HS-27A (cell line): ENCODE results near the gene SIGLEC12.
"Not testable (repeated sequence)": the region's sequence is repeated elsewhere in the genome, so short reads cannot be mapped to it uniquely, and the experiment has no call there.

ENCODE experiments used
- DNase-seq: peaks from one replicate; pipeline ENCODE4 v3.0.0-alpha.2; 2012; ENCODE audit warnings: low read depth, missing footprints

SIGLEC12 gene

DNA sequence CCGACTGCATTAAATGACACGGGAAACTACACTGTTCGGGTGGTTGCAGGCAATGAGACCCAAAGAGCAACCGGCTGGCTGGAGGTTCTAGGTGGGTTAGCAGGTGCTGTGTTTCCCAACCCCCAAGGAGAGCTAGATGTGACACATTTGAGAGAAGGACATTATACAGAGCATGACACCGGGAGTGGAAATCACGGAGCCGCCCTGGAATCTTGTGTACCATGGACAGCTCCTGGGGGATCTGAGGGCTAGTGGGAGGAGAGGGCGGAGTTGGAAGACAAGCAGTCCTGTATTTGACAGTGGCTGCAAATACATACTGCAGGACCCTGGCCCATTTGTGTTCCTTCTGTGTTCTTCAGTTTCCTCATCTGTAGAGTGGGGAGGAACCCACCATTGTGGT is 21.0 kb downstream of the SIGLEC12 start:
- no peak for DNase-seq

- DNase-seq: no peak
Observed at GRCh38 chr19:51479531-51480331, 21.9 kb downstream of the SIGLEC12 start.

- no peak for DNase-seq
Observed at GRCh38 chr19:51478381-51479234, 23.0 kb downstream of the SIGLEC12 start, which contains the start of gene CEACAM18. CEACAM18 (plus strand) TSS chr19:51478539.

- DNase-seq: no peak
Observed at GRCh38 chr19:51477344-51477743, 24.3 kb downstream of the SIGLEC12 start.

- no peak for DNase-seq
Observed at GRCh38 chr19:51476164-51476563, 25.4 kb downstream of the SIGLEC12 start.

GRCh38 chr19:51473009-51473707 is 28.4 kb downstream of the SIGLEC12 start:
- peak; percentile 22 for DNase-seq

- DNase-seq: no peak
Observed at GRCh38 chr19:51472607-51473006, 29.0 kb downstream of the SIGLEC12 start.

DNA sequence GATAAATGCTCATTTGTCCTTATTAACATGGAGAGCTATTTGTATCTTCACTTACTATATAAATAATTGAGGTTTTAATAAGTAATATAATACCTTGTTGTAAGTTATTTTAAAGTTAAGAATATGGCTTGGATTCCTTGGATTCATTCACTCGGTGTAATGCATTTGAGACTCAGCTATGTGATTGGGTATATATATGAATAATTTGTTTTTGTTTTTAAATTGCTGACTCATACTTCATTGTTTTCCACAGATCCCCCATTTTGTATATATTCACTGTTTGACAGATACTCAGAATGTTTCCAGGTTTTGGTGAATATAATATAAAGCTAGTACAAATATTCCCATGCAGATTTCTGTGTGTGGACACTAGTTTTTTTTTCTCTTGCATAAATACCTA is 30.1 kb downstream of the SIGLEC12 start:
- no peak for DNase-seq

- DNase-seq: no peak
Observed at GRCh38 chr19:51470966-51471365, 30.6 kb downstream of the SIGLEC12 start.

GRCh38 chr19:51469629-51470028 is 32.0 kb downstream of the SIGLEC12 start:
- no peak for DNase-seq

- no peak for DNase-seq
Observed at GRCh38 chr19:51469162-51469561, 32.4 kb downstream of the SIGLEC12 start.

DNA sequence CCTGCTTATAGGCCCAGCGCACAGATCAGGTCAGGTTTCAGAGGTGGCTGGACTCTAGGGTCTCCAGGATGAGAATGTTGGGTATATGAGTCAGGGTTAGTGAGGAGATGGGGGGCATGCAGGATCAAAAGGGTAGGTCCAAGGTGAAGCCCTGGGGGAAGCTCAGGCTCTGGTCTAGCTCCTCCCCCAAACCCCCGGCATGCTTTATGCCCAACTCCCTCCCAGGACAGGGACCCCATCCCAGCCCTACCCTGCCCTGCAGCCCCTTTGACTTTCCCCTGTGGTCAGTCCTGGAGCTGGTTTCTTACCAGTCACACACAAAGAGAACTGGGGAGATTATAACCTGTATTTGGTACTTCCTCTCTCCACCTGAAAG is 33.1 kb downstream of the SIGLEC12 start:
- no peak for DNase-seq

DNA sequence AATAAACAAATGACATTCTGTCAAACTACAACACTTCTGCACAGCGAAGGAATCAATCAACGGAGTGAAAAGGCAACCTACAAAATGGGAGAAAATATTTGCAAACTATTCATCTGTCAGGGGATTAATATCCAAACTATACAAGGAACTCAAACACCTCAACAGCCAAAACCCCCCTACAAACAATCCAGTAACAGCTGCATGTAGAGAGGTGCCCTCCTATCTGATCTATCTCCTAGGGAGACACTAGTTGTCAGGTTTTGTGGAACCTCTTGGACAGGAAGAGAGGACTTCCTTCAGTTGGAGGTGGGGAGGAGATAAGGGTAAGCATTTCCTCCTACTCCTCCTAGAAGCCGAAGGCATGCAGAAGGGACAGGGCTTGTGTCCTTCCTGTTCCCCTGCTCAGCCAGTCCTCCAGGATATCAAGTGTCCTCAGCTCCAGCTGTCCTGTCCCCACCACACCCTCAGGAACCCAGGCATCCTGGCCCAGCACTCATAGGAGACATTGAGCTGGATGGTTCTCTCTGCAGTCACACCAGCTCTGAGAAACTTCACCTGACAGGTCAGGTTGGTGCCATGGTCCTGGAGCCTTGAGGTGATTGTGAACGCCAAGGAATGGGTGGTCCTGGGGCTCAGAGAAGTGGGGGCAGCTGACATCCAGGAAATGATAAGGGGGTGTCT is 33.6 kb downstream of the SIGLEC12 start:
- DNase-seq: no peak

GRCh38 chr19:51466723-51467122 is 34.9 kb downstream of the SIGLEC12 start:
- DNase-seq: no peak

DNA sequence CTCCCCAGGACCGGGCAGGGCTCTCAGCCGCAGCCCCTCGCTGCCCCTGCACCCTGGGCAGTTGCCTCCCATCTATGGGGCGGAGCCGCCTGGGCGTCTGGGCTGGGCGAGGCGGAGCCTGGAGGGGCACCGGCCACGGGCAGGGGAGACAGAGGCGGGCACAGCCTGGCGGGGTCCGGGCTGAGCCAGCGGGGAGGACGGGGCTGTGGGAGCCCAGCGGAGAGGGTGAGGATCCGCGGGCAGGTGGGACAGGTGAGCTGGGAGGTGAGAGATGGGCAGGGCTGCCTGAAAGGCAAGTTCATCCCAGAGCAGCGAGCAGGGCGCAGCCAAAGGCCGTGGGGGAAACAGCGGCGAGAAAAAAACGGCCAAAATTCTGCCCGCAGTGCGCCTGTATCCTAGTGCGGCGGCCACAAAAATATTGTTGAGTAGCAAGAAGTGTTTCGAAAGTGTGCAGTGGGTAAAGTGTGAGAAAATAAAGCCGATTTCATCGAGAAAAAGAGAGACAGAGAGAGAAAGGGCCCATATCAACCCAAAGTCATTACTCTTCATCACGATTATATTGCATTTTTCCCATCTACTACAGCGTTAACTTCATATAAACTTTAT is 37.5 kb downstream of the SIGLEC12 start:
- DNase-seq: not testable (repeated sequence)

DNA sequence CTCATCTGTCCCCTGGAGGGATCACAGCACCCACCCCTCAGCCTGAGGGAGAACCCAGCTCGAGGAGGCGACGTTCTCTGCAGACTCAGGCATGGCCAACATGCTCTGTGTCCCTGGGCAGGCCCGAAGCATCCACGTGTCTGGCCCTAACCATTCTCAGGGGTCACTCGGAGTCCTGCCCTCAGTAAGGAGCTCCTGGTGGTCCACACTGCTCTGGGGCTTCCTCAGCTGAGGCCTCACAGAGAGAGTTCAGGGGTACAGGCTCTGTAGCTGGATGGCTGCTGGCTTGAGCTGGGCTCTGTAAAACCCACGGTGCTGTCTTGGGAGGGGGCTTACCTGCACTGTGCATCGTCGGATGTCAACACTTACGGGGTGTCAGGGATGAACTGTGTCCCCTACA is 38.9 kb downstream of the SIGLEC12 start:
- DNase-seq: no peak

GRCh38 chr19:51462276-51462675 is 39.3 kb downstream of the SIGLEC12 start:
- no peak for DNase-seq

GRCh38 chr19:51461723-51462161 is 39.9 kb downstream of the SIGLEC12 start:
- no peak for DNase-seq

- DNase-seq: no peak
Observed at GRCh38 chr19:51460164-51460992, 41.2 kb downstream of the SIGLEC12 start.

- DNase-seq: no peak
Observed at GRCh38 chr19:51458899-51459505, 42.6 kb downstream of the SIGLEC12 start.
